ENCODE data around the gene TJP1.

Gene TJP1

GRCh38 chr15:29759596-29759995 is 62.7 kb downstream of the TJP1 start:
- no peaks in the 10 kb centered on the region for H3K9me3 ChIP-seq (ENCODE audit: control insufficient read depth, insufficient read depth, low read depth, low read length)
- H3K27ac ChIP-seq (ENCODE audit: extremely low read depth, low read depth, low read length) = no peak overlapping the region
- ChIA-PET POLR2A (no interaction called here), CTCF (no interaction called here)
- H3K4me1 ChIP-seq (ENCODE audit: control insufficient read depth, insufficient read depth, low read length) = peaks cover 6% of the 10 kb centered on the region; the same call in 1 of the 2 replicates
- H3K36me3 ChIP-seq (ENCODE audit: control insufficient read depth in 2 of 2, insufficient read depth in 1 of 2, low read length in 2 of 2) = peaks cover 0 to 42% of the 10 kb centered on the region in 2 experiments; a peak in 2 of 3 replicates
- H3K4me3 ChIP-seq (ENCODE audit: low read depth, low read length) = no peak overlapping the region
- TF ChIP-seq ZNF580 (tag by site-specific recombination; IDR thresholded peaks at IDR 0.05) = no peak
- TF ChIP-seq ZXDB (tag by site-specific recombination; IDR thresholded peaks at IDR 0.05) = no peak
- no peak for TF ChIP-seq PBX3 (CRISPR knock-in tag; IDR thresholded peaks at IDR 0.05)
- peak; percentile 21 for TF ChIP-seq SETDB1 (IDR thresholded peaks at IDR 0.05; ENCODE audit: insufficient read length, low read length)
- no peak for TF ChIP-seq SP7 (tag by site-specific recombination; IDR thresholded peaks at IDR 0.05)
- no peak for TF ChIP-seq KLF10 (tag by site-specific recombination; IDR thresholded peaks at IDR 0.05)
- TF ChIP-seq ZFP3 (tag by site-specific recombination; IDR thresholded peaks at IDR 0.05; ENCODE audit: low read depth) = no peak
- TF ChIP-seq PRDM4 (tag by site-specific recombination; IDR thresholded peaks at IDR 0.05) = peak; percentile 48; the same call in 1 of the 2 replicates

- Histone ChIP-seq H3K27ac (ENCODE audit: extremely low read depth, low read depth, low read length) (no peak overlapping the region), H3K36me3 (ENCODE audit: control insufficient read depth in 2 of 2, insufficient read depth in 1 of 2, low read length in 2 of 2) (peaks cover 0 to 23% of the 10 kb centered on the region in 2 experiments; a peak in 2 of 3 replicates), H3K4me3 (ENCODE audit: low read depth, low read length) (no peak overlapping the region), H3K4me1 (ENCODE audit: control insufficient read depth, insufficient read depth, low read length) (peaks cover 6% of the 10 kb centered on the region; the same call in 1 of the 2 replicates), H3K9me3 (ENCODE audit: control insufficient read depth, insufficient read depth, low read depth, low read length) (no peaks in the 10 kb centered on the region)
- ChIA-PET CTCF (interaction anchor here (0.6 to 1.7 kb wide), 2 partner anchors 169 kb away, joined by 3 to 4 read pairs; no protein-coding TSS in a partner anchor), POLR2A (no interaction called here)
- no peak for TF ChIP-seq ZFHX2 (tag by site-specific recombination; conservative IDR thresholded peaks at IDR 0.05)
- TF ChIP-seq PRDM6 (tag by site-specific recombination; IDR thresholded peaks at IDR 0.05) = peak; percentile 71
- TF ChIP-seq ZNF626 (tag by site-specific recombination; IDR thresholded peaks at IDR 0.05) = no peak
- TF ChIP-seq ZNF623 (tag by site-specific recombination; IDR thresholded peaks at IDR 0.05) = no peak
- TF ChIP-seq ZNF157 (tag by site-specific recombination; IDR thresholded peaks at IDR 0.05) = no peak
- TF ChIP-seq ZNF621 (tag by site-specific recombination; IDR thresholded peaks at IDR 0.05) = no peak
- no peak for TF ChIP-seq ZNF510 (tag by site-specific recombination; IDR thresholded peaks at IDR 0.05; ENCODE audit: insufficient replicate concordance)
- peak; percentile 46; the same call in 1 of the 2 replicates for TF ChIP-seq SP7 (tag by site-specific recombination; IDR thresholded peaks at IDR 0.05)
- TF ChIP-seq ZNF18 (tag by site-specific recombination; IDR thresholded peaks at IDR 0.05) = no peak
These were observed 65.7 kb downstream of the TJP1 start for GRCh38 chr15:29756358-29757267.
